ENCODE data around the gene E2F8. TPM values are rescaled to one million over a fixed set of nuclear protein-coding genes. Genes with fewer than 3 reads are reported as not detected.

The E2F8 gene
- total and polyA plus RNA-seq, 9 of the 15 experiments (the other 6 are each of a cell fraction or from before 2014, with no cell fraction given): 6.9 to 23.6 (median 12.1) TPM

DNA sequence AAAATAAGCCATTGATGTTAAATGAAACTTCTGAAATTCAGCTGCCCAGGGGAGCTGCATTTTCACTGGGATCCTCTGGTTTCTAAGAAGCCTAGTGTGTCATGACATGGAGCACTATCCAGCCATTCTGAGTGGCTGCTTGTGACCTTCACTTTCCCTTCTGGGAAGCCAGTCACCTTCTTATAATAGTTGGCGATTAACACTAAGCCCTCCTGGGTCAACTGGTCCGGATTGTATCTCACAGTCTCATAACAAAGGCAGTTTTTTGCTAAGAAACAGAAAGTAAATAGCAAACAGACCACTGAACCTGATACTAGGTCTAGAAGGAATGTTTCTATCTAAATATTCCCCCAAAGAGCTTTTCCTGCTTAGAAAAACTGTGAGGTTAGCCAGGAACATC is 46.8 kb downstream of the E2F8 start:
- FAIRE-seq: no peak
- no peak overlapping the region for H2AFZ ChIP-seq (ENCODE audit: low read depth, low read length)
- no peak overlapping the region for H3K4me3 ChIP-seq
- no peaks in the 10 kb centered on the region for H4K20me1 ChIP-seq (replicated peaks; ENCODE audit: control insufficient read depth, insufficient read depth, low read length)
- H3K27me3 ChIP-seq (ENCODE audit: control insufficient read depth in 2 of 2, insufficient read depth in 2 of 2, low read length in 2 of 2): peaks cover 3 to 20% of the 10 kb centered on the region in 2 experiments; a peak in 2 of 5 replicates
- CTCF ChIA-PET (ENCODE audit: low intra/inter-chr PET ratio): no interaction called here
- in situ Hi-C loops (cut with MboI): no loop called here
- H3K4me2 ChIP-seq (ENCODE audit: insufficient read depth, low read length): no peak overlapping the region
- DNase-seq (ENCODE audit: extremely low read depth in 1 of 4, low spot score in 3 of 4): no peak
- TF ChIP-seq PHF20 (IDR thresholded peaks at IDR 0.05; ENCODE audit: partially characterized antibody): no peak
- TF ChIP-seq, protein P1, sequence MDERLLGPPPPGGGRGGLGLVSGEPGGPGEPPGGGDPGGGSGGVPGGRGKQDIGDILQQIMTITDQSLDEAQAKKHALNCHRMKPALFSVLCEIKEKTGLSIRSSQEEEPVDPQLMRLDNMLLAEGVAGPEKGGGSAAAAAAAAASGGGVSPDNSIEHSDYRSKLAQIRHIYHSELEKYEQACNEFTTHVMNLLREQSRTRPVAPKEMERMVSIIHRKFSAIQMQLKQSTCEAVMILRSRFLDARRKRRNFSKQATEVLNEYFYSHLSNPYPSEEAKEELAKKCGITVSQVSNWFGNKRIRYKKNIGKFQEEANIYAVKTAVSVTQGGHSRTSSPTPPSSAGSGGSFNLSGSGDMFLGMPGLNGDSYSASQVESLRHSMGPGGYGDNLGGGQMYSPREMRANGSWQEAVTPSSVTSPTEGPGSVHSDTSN (CRISPR knock-in tag; IDR thresholded peaks at IDR 0.05; ENCODE audit: low read depth): no peak
- TF ChIP-seq, protein P1 (tag; conservative IDR thresholded peaks at IDR 0.05; ENCODE audit: low read depth): no peak
- no peak for TF ChIP-seq RFX1 (IDR thresholded peaks at IDR 0.05)
- TF ChIP-seq ZNF12 (CRISPR knock-in tag; IDR thresholded peaks at IDR 0.05): no peak
- no peak for TF ChIP-seq FOXA3 (CRISPR knock-in tag; conservative IDR thresholded peaks at IDR 0.05 in 1 of 2, IDR thresholded peaks at IDR 0.05 in 1 of 2)
- TF ChIP-seq, protein P2, sequence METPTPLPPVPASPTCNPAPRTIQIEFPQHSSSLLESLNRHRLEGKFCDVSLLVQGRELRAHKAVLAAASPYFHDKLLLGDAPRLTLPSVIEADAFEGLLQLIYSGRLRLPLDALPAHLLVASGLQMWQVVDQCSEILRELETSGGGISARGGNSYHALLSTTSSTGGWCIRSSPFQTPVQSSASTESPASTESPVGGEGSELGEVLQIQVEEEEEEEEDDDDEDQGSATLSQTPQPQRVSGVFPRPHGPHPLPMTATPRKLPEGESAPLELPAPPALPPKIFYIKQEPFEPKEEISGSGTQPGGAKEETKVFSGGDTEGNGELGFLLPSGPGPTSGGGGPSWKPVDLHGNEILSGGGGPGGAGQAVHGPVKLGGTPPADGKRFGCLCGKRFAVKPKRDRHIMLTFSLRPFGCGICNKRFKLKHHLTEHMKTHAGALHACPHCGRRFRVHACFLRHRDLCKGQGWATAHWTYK (CRISPR knock-in tag; IDR thresholded peaks at IDR 0.05): no peak
- TF ChIP-seq MTA1 (IDR thresholded peaks at IDR 0.05; ENCODE audit: borderline replicate concordance): no peak
- TF ChIP-seq DDX20 (tag; IDR thresholded peaks at IDR 0.05; ENCODE audit: low read depth): no peak
- TF ChIP-seq, protein P3, sequence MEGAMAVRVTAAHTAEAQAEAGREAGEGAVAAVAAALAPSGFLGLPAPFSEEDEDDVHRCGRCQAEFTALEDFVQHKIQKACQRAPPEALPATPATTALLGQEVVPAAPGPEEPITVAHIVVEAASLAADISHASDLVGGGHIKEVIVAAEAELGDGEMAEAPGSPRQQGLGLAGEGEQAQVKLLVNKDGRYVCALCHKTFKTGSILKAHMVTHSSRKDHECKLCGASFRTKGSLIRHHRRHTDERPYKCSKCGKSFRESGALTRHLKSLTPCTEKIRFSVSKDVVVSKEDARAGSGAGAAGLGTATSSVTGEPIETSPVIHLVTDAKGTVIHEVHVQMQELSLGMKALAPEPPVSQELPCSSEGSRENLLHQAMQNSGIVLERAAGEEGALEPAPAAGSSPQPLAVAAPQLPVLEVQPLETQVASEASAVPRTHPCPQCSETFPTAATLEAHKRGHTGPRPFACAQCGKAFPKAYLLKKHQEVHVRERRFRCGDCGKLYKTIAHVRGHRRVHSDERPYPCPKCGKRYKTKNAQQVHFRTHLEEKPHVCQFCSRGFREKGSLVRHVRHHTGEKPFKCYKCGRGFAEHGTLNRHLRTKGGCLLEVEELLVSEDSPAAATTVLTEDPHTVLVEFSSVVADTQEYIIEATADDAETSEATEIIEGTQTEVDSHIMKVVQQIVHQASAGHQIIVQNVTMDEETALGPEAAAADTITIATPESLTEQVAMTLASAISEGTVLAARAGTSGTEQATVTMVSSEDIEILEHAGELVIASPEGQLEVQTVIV (CRISPR knock-in tag; IDR thresholded peaks at IDR 0.05; ENCODE audit: borderline replicate concordance): no peak
- TF ChIP-seq KHSRP (IDR thresholded peaks at IDR 0.05): no peak
- no peak for TF ChIP-seq NFIX (CRISPR knock-in tag; IDR thresholded peaks at IDR 0.05; ENCODE audit: low read depth)
- H3K9ac ChIP-seq (ENCODE audit: insufficient read depth in 1 of 2, low read depth in 2 of 2, low read length in 2 of 2): no peak overlapping the region
- no peaks in the 10 kb centered on the region for H3K9me3 ChIP-seq (replicated peaks; ENCODE audit: control insufficient read depth, insufficient read depth, low read depth, low read length)
- no peaks in the 10 kb centered on the region for H3K9me1 ChIP-seq (ENCODE audit: control insufficient read depth, insufficient read depth, low read length)
- no peaks in the 10 kb centered on the region for H3K4me1 ChIP-seq (replicated peaks in 1 of 2; ENCODE audit: control insufficient read depth in 2 of 2, insufficient read depth in 2 of 2, low read length in 2 of 2)
- no peaks in the 10 kb centered on the region for H3K36me3 ChIP-seq (ENCODE audit: control insufficient read depth, insufficient read depth, low read length)
- H3K79me2 ChIP-seq (ENCODE audit: control insufficient read depth, insufficient read depth, low read length): no peaks in the 10 kb centered on the region
- no TSS peak for BruUV-seq (replicated peaks)
- no peak for ATAC-seq
- intact Hi-C loops (cut with micrococcal nuclease): no loop called here
- POLR2A ChIA-PET: interaction anchor here (0.7 kb wide), 1 partner anchor 9 kb away, joined by 3 read pairs; no protein-coding TSS in a partner anchor
- 4% methylated on average over 2 of the region's 2 CpGs for WGBS (ENCODE audit: insufficient coverage, low coverage, missing lambda C conversion rate)
- no peak overlapping the region for H3K27ac ChIP-seq (ENCODE audit: extremely low read depth, low read depth, low read length)

Measured in K562 (cell line).